22Rv1 (cell line): ENCODE results near the gene PRKD1.

Experiments
- H3K27ac ChIP-seq: fragments of 450-650 bp; 2 replicates; pipeline ENCODE4 v1.5.1; 2017
- ZFX ChIP-seq: fragments of 450-650 bp; IDR thresholded peaks from 2 replicates; pipeline ENCODE4 v1.6.1; 2017; ENCODE audit warnings: antibody characterized with exemption, borderline replicate concordance
- TF ChIP-seq, protein P1 (sequence below): fragments of 450-650 bp; IDR thresholded peaks from 2 replicates; pipeline ENCODE4 v1.5.1; 2017; ENCODE audit warnings: mild to moderate bottlenecking

The PRKD1 gene

DNA sequence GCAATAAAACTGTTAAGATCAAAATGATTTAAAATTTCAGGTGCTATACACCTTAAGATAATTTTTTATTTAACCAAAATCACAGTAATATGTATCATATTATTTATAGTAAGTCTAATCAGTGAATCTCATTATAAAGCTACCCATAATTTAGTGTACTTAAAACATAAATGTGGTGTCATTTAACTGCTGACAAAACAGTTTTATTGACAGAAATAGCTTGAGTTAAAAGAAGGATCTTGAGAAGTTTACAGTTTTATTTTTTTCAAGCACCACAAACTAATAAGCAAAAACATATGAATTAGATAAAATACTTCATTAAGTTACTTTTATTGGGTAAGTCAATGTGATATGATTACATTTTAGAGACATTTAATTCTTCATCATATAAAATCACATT, 400.4 kb downstream of the PRKD1 start:
- TF ChIP-seq ZFX = no peak
- TF ChIP-seq, protein P1, sequence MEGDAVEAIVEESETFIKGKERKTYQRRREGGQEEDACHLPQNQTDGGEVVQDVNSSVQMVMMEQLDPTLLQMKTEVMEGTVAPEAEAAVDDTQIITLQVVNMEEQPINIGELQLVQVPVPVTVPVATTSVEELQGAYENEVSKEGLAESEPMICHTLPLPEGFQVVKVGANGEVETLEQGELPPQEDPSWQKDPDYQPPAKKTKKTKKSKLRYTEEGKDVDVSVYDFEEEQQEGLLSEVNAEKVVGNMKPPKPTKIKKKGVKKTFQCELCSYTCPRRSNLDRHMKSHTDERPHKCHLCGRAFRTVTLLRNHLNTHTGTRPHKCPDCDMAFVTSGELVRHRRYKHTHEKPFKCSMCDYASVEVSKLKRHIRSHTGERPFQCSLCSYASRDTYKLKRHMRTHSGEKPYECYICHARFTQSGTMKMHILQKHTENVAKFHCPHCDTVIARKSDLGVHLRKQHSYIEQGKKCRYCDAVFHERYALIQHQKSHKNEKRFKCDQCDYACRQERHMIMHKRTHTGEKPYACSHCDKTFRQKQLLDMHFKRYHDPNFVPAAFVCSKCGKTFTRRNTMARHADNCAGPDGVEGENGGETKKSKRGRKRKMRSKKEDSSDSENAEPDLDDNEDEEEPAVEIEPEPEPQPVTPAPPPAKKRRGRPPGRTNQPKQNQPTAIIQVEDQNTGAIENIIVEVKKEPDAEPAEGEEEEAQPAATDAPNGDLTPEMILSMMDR = no peak
- no peak overlapping the region for H3K27ac ChIP-seq
